GM15510 (cell line): ENCODE measurements around the gene SPATA32.
A peak's percentile ranks its signal among the peaks of the same experiment; 100 is the strongest.

Experiments used
- POLR2A ChIP-seq: IDR thresholded peaks from 3 replicates; pipeline ENCODE4 v1.6.1; 2011; ENCODE audit warnings: borderline replicate concordance; ENCODE audit not compliant: insufficient read length; ENCODE audit errors: extremely low read depth

Gene SPATA32

DNA sequence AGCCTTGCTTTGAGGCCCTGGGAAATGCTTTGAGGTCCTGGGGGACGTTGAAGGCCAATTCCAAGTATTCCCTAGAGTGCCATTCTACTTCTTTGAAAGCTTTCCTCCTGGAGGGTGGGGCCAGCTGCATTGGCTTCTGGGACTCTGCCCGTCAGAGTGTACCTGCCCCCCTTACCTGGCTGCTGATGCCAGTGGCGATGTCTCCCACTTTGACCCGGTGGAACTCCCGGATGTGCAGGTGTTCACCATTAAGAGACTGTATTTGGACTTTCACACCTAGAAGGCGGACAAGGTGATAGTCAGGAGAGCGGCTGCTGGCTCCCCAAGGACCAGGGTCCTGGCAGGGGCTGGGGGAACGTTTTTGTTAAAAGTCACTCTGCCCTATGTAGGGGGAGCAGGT lies 3.1 kb upstream of the SPATA32 start:
- no peak for TF ChIP-seq POLR2A

DNA sequence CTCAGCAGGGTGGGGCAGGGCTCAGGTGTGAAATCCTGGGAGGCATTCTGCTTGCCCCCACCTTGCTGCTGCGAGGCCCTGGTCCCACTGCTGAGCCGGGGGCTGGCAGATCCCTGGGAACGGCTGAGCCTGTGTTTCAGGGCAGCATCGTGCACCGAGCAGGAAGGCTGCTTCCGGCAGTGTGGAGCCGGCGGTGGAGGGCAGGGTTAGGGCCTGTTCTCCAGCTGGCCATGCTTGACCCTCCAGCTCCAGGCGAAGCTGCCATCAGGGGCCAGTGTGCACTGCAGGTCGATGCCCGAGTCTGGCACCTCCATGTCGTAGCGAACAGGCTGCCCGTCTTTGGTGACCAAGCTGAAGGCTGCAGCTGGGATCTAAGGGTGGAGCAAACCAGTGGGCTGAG lies 2.5 kb upstream of the SPATA32 start:
- no peak for TF ChIP-seq POLR2A

- no peak for TF ChIP-seq POLR2A
Measured at GRCh38 chr17:45263477-45263860, 1.6 kb upstream of the SPATA32 start.

DNA sequence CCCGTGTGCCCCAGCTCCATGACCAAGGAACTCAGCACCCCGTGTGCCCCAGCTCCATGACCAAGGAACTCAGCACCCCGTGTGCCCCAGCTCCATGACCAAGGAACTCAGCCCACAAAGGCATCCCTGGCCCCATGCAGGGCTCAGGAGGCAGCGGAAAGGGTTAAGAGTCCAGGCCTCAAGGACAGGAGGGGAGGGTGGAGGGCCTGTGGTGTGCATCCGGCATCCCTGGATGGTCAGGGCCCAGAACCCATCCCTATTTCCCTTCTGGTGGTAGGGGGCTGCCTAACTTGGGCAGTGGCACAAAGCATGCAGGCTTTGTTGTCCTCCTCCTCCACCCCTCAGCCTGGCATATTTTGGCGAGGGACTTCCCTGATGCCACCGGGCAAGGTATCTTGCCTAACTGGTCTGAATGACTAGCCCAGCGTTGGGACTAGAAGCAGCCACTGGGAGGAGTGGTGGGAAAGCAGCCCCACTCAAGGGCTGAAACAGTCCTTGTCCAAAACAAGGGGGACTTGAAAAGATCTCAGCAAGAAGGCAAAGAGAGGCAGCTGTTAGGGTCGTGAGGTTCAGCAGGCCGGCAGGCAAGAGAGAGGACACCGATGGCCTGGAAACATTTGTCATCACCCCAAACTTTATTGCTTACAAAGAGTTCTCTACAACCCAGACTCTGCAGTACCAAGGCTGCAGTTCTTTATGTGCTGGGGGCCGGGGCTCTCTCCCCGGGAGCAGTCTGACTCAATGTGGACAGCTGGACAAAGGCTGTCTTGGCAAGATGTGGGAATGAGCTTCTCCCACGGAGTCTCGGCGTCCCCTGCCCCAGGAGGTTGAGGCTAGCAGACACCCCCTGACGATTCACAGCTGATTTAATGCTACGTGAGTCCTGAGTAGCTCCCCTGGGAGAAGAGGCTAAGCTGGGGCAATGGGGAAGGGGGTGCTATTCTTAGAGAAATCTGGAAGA lies 902 bp upstream of the SPATA32 start:
- no peak for TF ChIP-seq POLR2A

- no peak for TF ChIP-seq POLR2A
Measured at GRCh38 chr17:45260204-45260783, 1.6 kb downstream of the SPATA32 start.

DNA sequence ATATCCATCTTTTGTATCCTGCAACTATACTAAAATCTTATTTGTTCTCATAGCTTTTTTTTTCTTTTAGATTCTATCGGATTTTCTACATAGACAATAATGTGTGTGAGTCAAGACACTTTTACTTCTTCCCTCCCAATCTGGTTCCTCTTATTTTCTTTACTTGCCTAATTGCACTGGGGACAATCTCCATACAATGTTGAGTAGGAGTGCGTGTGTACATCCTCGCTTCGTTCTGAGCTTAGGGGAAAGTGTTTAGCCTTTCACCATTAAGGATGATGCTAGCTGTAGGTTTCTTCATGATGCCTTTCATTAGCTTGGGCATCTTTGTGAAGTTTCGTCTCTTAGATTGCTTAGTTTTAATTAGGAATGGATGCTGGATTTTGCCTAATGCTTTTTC lies 2.9 kb downstream of the SPATA32 start:
- TF ChIP-seq POLR2A = no peak

- no peak for TF ChIP-seq POLR2A
Measured at GRCh38 chr17:45257115-45257514, 4.8 kb downstream of the SPATA32 start.

DNA sequence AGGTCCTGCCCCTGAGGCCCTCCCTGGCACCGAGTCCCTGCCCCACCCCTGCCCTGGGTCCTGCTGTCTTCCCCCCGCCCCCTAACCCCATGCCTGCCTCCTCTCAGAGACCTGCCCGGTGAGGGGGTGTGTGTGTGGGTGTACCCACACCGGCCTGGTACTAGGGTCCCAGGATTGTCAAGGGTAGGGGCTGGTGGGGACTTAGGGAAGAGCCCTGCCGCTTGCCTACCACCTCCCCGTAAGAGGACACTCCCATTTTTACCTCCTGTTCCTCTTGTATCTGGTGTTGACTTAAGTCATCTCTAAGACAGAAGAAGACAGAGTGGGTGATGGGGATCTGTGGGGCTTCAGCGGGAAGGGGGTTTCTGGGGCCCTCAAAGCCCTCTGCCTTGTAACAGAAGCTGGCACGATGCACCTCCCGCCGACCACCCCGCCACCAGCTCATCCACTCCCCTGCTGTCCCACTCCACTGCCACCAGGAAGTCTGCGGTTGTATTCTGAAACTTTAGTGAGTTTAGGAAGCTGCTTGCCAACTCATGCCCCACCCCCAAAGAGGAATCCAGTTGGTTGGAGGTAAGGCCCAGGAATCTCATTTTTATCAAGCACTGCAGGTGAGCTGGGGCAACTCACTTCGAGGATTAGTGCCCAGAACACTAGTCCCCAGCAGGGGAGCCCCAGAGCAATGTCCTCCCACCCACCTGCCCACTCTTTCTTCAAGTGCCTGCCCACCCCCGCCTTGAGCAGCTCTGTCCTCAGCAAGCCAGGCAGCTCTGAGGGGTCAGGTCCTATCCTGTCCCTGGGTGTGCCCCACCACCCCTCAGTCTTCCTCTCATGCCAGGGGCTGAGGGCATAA lies 5.6 kb downstream of the SPATA32 start:
- TF ChIP-seq POLR2A = no peak

- no peak for TF ChIP-seq POLR2A
Measured at GRCh38 chr17:45255358-45255757, 6.5 kb downstream of the SPATA32 start.

- TF ChIP-seq POLR2A = no peak
Measured at GRCh38 chr17:45253879-45254278, 8.0 kb downstream of the SPATA32 start.

GRCh38 chr17:45251931-45252330 lies 10.0 kb downstream of the SPATA32 start:
- TF ChIP-seq POLR2A = no peak

GRCh38 chr17:45248132-45248957 lies 13.5 kb downstream of the SPATA32 start:
- peak; percentile 49 for TF ChIP-seq POLR2A

DNA sequence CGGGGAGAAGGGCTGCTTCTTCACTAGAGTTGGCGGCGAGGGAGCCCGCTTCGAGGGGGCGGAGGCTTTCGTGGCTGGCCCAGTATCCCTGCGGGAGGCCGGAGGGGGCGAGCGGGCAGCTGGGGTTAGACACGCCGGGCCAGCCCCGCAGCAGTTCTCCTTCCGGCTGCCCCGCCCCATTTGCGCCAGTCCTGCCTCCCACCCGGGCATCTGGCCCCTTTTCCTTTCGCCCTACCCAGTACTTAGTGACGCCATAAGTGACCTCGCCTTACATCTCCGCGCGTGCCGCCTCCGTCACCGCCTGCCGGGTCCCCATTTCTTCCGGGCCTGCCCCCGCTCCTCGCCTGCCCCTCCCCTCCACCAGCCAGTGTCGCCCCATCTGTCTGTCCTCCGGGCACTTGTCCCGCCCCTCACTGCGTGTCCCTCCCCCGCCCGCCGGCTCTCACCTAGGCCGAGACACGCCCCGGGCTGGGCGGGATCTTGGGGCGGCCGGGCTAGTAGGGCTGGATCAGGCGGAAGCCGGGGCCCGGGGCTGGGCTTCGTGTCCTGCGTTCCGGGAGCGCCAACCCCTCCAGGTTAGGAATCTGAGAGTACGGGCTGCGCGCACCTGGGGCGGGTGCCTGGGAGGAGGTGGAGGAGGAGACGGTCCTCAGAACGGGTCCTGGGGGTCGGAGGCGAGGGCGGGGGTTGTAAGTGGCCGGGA lies 14.3 kb downstream of the SPATA32 start:
- TF ChIP-seq POLR2A = peak; percentile 69
